Measurements from ENCODE around the gene DSE. TPM values are rescaled to one million over a fixed set of nuclear protein-coding genes. Genes with fewer than 3 reads are reported as not detected.

The DSE gene
- polyA plus RNA-seq, 12 donors = 29.1 to 41.0 (median 35.4) TPM; not detected in 1

GRCh38 chr6:116444575-116444974, 73.8 kb downstream of the DSE start:
- no peak for DNase-seq

- DNase-seq = no peak
These were observed 74.4 kb downstream of the DSE start for GRCh38 chr6:116445102-116445501.

GRCh38 chr6:116446399-116446798, 75.7 kb downstream of the DSE start:
- no peak for DNase-seq

- no peak for DNase-seq
These were observed 76.3 kb downstream of the DSE start for GRCh38 chr6:116447052-116447451.

- DNase-seq = no peak
These were observed 76.8 kb downstream of the DSE start for GRCh38 chr6:116447496-116448011.

- DNase-seq = no peak
These were observed 78.8 kb downstream of the DSE start for GRCh38 chr6:116449565-116449964.

- no peak for DNase-seq
These were observed 79.5 kb downstream of the DSE start for GRCh38 chr6:116450185-116450710.

- DNase-seq = no peak
These were observed 80.3 kb downstream of the DSE start for GRCh38 chr6:116450769-116451740.

- no peak for DNase-seq
These were observed 81.2 kb downstream of the DSE start for GRCh38 chr6:116451916-116452315.

GRCh38 chr6:116452531-116452930, 81.8 kb downstream of the DSE start:
- DNase-seq = no peak

- no peak for DNase-seq
These were observed 85.4 kb downstream of the DSE start for GRCh38 chr6:116456106-116456505.

- no peak for DNase-seq
These were observed 86.2 kb downstream of the DSE start for GRCh38 chr6:116456927-116457326.

GRCh38 chr6:116458264-116458663, 87.5 kb downstream of the DSE start:
- no peak for DNase-seq

GRCh38 chr6:116459927-116460326, 89.2 kb downstream of the DSE start:
- no peak for DNase-seq

GRCh38 chr6:116461331-116461931, 90.7 kb downstream of the DSE start, which contains the start of gene CALHM6:
CALHM6 (plus strand) TSS chr6:116461375; CDS start chr6:116461930, 555 bp downstream.
- no peak for DNase-seq

GRCh38 chr6:116461932-116462885, 91.5 kb downstream of the DSE start:
- peak; percentile 61 for DNase-seq

GRCh38 chr6:116463301-116463700, 92.6 kb downstream of the DSE start:
- DNase-seq = no peak

GRCh38 chr6:116465246-116465645, 94.5 kb downstream of the DSE start:
- no peak for DNase-seq

- no peak for DNase-seq
These were observed 96.3 kb downstream of the DSE start for GRCh38 chr6:116467096-116467495.

- DNase-seq = no peak
These were observed 96.8 kb downstream of the DSE start for GRCh38 chr6:116467514-116467913.

- DNase-seq = no peak
These were observed 97.5 kb downstream of the DSE start for GRCh38 chr6:116468293-116468692.
